GM19372 (cell line): Measurements from ENCODE around the gene OPCML.

ENCODE experiments used
- ATAC-seq: cut with Tn5 transposase; IDR thresholded peaks from one replicate; pipeline ENCODE4 v1.9.1; 2021; ENCODE audit warnings: mild to moderate bottlenecking, low read depth, moderate library complexity; ENCODE audit not compliant: unreplicated experiment

OPCML gene

DNA sequence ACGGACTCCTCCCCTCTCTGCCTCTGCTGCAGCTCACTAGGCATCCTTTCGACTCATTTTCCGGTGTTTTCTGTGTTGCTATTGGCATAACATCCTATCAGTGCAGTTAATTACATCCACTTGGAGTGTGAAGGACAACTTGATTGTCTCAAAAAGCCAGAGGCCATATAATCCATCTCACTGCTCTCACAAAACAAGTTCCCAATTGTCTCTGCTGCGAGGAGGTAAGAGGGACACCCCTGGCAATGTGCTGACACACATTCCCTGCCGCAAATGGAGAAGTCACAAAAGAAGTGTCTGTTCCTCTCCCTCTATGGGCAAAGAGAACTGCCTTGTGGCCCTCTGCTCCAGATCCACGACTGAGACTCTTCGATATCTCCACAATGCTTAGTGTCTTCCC, 618.4 kb downstream of the OPCML start:
- ATAC-seq = no peak

DNA sequence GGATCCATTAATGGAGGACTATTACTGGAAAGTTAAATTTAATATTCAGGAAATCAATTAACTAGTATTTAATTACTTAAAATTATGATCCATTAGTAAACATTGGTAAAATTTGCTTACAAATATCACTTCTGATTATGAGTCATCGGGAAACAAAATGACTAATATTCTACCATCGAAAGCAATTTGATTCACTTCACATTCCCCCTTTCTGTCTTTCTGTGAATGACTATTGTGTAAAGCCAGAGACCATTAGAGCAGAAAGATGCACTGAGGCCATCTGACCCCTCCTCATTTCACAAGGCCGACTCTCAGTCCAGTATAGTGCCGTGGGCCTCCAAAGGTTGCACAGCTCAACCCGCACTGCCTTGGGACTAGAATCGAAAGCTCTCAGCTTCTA, 619.0 kb downstream of the OPCML start:
- no peak for ATAC-seq

DNA sequence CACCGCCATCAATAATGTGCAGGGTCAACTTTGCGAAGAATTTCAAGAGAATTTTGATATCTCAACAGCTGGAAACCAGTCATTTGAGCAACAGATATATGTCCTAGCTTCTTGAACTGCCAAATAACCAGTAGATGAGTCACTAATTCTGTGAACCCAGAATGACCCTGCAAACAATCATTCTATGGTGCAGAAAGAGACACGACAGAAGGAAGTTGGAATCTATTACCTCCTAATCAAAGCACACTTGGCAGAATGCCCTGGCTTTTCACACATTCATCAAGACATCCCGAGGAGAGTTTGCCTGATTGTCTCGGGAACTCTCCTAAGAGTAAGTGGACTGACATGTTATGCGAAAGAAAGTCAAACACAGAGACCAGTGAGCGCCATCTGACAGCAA, 621.1 kb downstream of the OPCML start:
- no peak for ATAC-seq

DNA sequence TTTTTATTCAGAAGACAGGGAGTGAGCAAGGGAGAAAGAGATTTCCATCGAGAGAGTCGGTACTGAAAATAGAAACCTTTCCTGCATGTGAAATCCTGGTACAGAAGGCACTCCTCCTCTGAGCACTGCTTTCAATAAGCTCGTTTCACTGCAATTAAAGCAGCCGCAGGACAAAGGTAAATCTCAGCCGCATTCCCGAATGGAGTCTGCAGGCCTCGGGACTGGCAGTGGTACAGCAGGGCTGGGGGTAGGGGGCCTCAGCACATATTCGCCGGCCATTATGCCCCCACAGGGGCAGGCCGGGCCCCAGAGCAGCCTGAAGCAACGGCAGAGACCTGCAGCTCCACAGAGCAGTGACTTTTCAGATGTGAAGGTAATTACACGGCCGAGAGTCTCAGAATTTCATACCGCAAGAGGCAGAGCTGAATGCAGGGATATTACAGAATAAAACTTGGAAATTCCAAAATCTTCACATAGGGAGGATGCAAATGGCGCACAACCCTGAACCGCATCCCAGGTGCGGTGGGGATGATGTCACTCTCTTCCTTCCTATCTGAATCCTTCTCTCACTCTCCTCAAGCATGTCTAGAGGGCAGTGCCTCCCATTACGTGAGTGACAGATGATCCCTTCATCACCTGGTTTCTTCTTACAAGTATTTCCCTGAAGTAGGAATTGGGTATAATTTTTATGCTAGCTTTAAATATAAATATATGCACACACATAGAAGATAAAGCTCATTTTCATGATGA, 622.1 kb downstream of the OPCML start:
- no peak for ATAC-seq

DNA sequence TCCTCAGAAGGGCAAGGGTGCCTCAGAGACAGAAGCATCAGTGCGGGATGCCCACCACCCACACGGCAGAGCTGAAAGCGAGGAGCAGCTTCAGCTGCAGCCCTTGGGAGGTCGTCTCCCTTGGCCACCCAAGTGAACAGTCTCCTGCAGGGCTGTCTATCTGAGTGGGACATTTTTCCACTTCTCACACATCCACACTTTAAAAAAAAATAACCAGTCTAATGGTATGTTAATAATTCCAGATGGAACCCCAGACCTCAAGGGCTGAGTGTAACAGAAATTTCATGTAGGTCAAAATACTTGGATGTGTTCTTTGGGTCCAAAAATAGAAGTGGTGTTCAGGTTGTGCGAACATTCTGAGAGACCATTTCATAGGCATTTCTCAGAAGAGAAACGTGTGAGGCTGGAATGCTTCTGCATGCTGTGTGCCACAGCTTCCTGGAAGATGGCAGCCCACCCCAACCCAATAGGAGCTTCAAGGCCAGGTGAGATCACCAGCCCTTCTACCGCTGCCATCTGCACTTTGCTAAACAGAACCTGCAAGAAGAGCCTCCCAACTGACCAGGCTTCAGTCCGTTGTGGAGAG, 623.2 kb downstream of the OPCML start:
- ATAC-seq = no peak

DNA sequence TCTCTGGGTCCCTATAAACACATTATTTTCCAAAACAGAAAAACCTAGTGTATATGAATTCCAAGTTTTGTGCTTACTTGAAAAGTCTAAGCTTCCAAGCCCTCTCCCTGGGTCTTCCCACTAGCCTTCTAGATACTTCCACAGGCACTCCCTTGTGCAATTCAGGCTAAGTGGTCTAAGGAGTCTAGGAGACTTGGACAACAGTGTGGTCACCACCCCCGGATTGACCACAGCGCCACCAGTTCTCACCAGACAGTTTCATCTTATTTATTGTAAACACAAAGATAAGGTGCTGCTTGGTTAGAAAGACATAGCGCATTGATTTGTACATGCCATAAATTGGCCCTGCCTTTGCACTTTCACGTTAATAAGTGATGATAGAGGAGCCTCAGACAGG, 623.9 kb downstream of the OPCML start:
- ATAC-seq = no peak

DNA sequence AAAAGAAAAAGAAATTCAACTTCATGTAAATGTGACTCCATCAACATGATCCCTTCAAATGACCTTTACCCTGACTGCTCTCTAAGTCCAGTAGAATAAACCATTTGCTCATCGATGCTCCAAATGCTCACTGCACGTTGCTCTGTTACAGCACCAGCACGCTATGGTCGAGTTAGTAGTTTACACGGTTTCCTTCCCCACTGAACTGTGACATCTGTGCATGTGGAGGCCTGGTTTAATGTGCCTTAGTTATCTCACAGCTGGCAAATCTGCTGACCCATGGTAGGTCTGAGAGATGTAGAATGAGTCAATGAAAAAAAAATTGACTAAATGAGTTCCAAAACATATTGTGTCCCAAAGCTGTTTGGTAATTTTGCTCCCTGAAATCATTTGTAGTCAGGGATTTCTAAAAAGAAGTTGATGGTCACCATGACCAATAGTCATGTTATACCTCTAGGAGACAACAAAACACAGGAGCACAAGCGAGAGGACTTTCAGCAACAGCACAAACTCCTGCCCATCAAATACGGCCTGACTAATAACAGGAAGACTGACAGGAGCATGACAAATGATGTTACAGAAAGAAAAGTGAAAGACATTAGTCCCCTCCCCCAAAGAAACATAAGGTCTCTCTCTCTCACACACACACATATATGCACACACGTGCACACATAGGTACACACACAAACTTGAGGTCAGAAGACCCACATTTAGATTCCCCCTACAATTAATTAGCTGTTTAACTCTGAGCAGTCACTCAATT, 624.5 kb downstream of the OPCML start:
- no peak for ATAC-seq

DNA sequence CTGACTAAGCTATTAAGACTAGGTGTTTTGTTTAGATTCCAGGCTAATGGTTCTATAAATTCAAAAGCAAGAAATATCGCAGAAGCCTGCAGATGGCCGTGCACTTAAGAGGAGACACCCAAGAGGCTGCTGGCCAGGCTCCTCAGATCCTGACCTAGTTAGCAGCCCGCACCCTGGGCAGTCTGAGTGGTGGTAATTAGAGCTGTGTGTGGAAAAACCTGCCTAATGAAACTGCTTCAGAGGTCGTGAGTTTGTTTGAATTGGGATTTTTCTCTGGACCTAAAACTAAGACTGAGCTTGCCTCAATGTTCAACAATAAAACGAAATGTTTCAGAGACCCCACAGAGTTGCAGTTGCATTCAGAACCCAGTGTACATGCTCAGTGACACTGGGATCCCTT, 627.7 kb downstream of the OPCML start:
- ATAC-seq = no peak

DNA sequence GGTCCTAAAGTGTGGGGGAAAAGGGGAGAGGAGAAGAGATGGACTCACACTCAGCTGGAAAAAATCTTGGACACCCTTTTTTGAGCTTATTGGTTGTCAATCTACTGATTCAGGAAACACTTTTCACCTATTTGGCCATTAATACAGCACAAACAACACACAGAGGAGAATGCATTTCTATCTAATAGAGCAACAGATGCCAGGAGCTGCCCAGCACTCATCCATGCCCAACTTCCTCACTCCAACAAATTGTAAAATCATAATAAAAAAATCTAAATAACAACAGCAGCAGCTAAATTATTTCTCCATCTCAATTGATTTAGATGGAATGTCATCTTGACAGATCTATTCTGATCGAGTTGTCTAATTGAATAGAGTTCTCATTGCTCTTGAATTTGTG, 628.2 kb downstream of the OPCML start:
- ATAC-seq = no peak

DNA sequence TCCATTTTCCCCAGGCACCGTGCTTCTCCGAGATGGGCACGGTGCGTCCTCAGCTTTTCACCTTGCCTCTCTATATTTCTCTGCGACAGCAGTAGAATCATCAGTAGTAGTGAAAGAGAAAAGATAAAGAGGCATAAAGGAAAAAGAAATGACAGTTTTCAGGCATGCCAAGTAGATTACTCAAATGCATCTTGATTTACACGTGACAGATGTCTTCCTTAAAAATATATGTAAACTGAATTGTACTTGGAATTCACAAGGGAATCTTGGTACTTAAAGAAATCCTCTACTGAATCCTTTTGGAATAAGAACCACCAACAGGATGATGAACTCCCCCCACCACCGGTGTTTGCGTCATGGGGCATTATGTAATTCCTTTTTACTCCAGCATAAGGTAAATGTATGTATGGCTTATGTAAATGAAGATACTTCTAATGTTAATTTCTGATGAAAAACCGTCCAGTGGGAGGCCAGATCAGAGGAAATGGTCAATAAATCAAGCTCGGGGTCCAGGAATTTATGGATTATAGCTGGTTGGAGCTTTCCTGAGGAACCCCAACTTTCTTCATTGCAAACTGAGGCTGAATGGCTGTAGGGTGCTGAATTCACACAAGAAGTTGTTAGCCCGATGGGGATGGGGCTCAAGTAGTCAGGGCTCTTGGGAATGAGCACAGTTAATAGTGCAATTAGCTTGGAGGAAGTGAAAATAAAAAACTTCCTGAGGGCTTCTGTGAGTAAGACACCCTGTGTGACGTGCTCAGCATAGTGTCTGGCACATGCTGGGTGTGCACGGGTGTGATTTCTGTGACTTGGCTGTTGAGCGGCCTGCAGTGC, 630.4 kb downstream of the OPCML start:
- ATAC-seq = no peak

DNA sequence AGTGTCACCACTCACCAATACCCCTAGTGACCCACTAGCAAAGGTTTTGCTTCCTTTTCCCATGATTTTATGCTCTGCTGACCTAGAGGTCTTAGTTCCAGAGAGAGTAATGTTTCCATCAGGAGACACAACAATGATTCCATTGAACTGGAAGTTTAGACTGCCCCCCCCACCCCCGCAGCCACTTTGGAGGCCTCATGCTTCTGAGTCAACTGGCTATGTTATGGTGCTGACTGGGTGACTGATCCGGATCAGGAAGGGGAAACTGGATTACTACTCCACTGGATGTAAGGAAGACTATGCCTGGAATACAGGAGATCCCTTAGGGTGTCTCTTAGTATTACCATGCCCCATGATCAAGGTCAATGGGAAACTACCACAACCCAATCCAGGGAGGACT, 633.6 kb downstream of the OPCML start:
- no peak for ATAC-seq

DNA sequence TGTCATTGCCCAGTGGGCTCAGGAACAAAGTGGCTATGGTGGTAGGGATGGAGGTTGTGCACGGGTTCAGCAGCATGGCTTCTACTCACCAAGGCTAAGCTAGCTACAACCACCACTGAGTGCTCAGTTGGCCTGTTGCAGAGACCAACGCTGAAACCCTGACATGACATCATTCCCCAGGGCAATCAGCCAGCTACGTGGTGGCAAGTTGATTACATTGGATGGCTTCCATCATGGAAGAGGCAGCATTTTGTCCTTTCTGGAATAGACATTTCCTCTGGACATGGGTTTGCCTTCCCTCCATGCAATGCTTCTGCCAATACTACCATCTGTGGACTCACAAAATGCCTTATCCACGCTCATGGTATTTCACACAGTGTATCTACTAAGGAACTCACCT, 634.3 kb downstream of the OPCML start:
- no peak for ATAC-seq

DNA sequence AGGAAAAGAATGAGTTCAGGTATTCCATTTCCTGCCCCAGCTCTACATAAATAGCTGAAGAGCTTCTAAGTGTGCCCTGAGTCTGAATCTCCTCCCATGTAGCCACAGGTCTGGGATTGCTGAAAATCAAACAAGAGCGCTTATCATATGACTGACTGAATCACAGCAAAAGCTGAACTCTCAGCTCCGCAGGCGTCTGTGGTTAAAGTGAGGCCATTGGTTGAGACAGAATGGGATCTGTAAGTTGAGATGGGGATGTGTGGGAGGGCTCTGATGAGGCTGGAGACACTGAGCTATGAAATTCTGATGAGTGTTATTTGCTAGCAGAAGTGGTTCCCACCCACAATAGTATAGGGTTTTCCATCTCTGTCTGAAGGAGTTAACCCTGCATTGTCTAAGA, 637.0 kb downstream of the OPCML start:
- ATAC-seq = no peak

DNA sequence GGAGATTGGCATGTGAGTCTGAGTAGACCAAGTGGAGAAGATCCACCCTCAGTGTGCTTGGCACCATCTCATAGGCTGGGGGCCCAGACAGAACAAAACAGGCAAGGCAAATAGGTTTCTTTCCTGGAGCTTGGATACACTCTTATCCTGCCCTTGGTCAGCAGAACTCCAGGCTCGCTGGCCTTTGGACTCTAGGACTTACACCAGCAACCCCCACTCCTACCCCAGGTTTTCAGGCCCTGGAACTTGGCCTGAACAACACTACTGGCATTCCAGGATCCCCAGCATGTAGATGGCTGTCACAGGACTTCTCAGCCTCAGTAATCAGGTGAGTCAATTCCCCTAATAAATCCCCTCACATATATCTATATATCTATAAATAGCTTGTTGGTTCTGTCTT, 637.7 kb downstream of the OPCML start:
- no peak for ATAC-seq

DNA sequence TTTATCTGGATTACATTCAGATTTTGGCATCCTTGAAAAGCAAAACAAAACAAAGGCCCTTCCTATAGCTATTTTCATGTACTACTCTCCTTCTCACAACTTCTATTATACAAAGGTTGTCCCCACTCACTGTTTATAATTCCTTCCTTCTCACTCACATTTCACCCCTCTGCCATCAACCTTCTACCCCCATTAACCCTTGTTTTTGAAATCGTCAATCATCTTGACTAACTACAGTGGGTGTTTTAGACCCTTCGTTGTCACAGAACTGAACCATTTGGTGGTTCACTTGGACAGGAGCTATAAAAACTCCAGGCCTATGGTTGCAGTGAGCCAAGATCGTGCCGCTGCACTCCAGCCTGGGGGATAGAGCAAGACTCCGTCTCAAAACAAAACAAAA, 639.4 kb downstream of the OPCML start:
- no peak for ATAC-seq

DNA sequence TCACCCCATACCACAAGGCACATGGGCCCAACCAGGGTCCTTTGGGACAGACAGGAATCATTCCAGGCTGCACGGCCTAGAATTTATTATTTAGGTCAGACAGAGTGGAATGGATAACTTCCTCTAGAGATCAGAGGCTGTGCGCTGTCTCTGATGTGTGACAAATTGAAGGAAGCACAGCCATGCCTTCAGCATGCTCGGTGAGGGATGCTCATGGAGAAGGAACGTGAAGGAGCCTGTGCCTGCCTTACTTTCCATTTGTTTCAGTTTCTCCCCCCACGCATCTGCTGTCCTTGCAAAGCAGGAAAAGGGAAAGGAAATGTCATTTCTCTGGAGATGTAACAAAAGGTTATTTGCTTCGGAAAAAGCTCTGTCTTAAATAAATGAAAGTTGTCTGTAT, 644.1 kb downstream of the OPCML start:
- no peak for ATAC-seq

DNA sequence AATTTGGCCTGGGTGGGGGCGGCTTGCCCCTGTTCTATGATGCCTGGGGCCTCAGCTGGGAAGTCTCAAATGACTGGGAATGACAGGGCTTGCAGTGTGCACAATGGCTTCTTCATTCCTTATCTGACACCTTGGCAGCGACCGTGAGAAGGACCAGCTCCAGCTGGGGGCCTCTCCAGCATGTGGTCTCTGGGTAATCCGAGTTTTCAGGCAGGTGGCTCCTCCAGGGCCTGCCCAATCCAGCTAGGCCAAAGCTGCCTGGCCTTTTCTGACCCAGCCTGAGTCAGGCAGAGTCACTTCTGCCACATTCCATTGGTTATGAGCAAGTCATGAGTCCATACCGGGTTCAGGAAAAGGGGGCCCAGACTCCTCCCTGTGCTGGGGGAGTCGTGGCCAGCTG, 646.0 kb downstream of the OPCML start:
- ATAC-seq = no peak

DNA sequence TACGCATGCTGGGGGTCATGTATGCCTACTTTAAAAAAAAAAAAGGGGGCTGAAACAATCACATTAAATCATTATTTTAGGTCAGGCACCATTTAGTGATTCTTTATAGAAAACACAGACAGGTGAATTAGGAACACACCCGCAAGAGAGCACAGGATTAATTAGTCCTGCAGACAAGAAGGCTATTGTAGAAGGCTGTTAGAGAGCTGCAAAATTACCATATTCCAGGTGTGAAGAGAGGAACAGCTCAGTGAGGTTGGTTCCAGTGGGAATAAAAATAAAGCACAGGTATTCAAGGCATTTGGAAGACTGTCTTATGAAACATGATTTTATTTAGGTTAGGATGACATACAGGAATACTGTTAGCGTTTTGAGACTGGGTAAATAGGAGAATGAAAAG, 649.1 kb downstream of the OPCML start:
- ATAC-seq = no peak

DNA sequence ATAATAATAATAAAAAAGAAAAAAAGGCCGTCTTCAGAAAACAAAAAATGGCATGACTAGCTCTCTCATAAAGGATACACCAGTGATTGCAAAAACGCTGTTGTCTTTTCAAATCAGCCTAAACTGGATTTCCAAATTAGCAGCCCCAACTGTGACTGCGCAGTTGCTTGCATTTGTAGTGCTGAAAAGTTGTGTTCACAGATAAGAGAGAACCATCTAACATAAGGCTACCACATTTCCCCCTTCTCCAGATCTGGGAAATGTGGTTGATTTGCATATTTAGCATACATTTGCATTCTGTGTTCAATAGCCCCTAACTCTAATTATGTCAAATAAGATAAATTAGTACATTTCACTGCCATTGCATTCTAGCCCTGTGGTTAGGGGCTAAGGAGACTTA, 650.7 kb downstream of the OPCML start:
- ATAC-seq = no peak

DNA sequence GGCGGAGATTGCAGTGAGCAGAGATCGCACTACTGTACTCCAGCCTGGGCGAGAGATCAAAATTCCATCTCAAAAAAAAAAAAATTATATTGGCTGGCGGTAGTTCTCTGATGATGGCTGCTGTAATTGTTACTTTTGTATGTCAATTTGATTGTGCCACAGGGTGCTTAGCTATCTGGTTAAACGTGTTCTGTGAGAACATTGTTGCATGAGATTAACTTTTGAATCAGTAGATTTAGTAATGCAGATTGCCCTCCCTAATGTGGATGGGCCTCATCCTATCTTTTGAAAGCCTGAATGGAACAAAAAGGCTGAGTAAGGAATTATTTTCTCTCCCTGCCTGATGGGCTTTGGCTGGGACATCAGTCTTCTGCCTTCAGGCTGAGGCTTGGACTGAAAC, 654.2 kb downstream of the OPCML start:
- no peak for ATAC-seq

DNA sequence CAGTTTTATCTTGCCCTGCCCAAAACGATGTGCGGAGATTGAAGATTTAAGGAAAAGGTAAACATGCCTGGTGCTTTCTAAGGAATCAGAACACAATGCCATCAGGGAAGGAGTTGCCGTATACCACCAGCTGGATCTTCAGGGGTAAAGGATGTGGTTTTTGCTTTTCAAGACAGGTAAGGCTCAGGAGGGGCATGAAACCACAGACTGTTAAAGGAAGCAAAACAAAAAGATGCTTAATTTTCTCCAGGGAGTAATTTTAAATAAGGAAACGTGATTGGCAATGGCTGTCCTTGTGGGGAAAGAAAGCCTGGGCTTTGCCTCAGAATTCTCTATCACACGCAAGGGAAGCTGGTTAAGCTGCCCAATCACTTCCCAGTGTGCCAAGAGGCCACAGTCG, 655.6 kb downstream of the OPCML start:
- ATAC-seq = no peak
